Pericardium fibroblast (primary cell): ENCODE measurements around the gene TBC1D3H. TPM values are rescaled to one million over a fixed set of nuclear protein-coding genes. Genes with fewer than 3 reads are reported as not detected.

Source experiments
- total RNA-seq: library from RNA; depleted of rRNA; stranded (reverse); fragments of >200 nt; gene quantifications from 2 replicates; pipeline ENCODE4 v1.2.3, GENCODE V29; 2015

Gene TBC1D3H
- total RNA-seq = not detected in 2 replicates

GRCh38 chr17:36388385-36389245 lies at the start of gene TBC1D3H:
TSS of gene TBC1D3H (minus strand) at chr17:36388435. CDS start at chr17:36386895, 1,540 bp downstream.

Other genes starting within 250 kb of the TBC1D3H start
- gene TBC1D3B, start 211.8 kb downstream of the TBC1D3H start, total RNA-seq = not detected in 2 replicates
- gene CCL3L1, start 191.7 kb downstream of the TBC1D3H start, total RNA-seq = not detected in 2 replicates
- gene CCL4L2, start 177.4 kb downstream of the TBC1D3H start, total RNA-seq = not detected in 2 replicates
- gene TBC1D3I, start 123.9 kb downstream of the TBC1D3H start, total RNA-seq = not detected in 2 replicates
- under 0.01 TPM in 1 of 2 replicates, not detected in the other for gene TBC1D3G, start 64.6 kb downstream of the TBC1D3H start, total RNA-seq
- 34.1 and 41.7 TPM in 2 replicates for gene ZNHIT3, start 98.2 kb upstream of the TBC1D3H start, total RNA-seq
- 17.3 and 31.9 TPM in 2 replicates for gene MYO19, start 146.4 kb upstream of the TBC1D3H start, total RNA-seq
- 3.3 and 7.5 TPM in 2 replicates for gene PIGW, start 146.6 kb upstream of the TBC1D3H start, total RNA-seq
- gene GGNBP2, start 156.5 kb upstream of the TBC1D3H start, total RNA-seq = 36.2 and 40.9 TPM in 2 replicates
- gene DHRS11, start 203.4 kb upstream of the TBC1D3H start, total RNA-seq = 2.6 and 3.5 TPM in 2 replicates
- gene MRM1, start 213.1 kb upstream of the TBC1D3H start, total RNA-seq = 2.5 and 2.7 TPM in 2 replicates